GM12874 (cell line): ENCODE measurements around the gene WWOX.

ENCODE experiments used
- TF ChIP-seq, protein P1 (sequence below): IDR thresholded peaks from 2 replicates; pipeline ENCODE4 v1.5.1; 2011; ENCODE audit warnings: low read depth, mild to moderate bottlenecking, control low read depth, low read length, moderate library complexity; ENCODE audit not compliant: insufficient read depth

Gene WWOX

DNA sequence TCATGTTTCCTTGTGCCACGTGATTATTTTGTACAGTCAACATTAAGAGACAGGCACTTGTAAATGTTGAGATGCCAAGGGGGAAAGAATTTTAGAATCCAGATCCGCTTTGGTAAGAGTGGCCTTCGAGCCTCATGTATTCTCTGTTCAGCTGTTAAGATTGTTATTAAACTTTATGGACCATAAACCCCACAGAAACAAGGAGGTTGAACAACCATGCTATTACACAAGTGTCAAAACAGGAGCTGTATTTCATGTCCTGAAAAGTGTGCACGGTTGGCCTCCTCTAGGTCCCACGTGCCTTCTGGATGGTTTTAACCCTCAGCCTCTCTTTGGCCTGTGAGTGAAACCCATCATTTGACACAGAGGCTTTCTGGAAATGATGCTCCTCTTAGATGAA is 809.8 kb downstream of the WWOX start:
- TF ChIP-seq, protein P1, sequence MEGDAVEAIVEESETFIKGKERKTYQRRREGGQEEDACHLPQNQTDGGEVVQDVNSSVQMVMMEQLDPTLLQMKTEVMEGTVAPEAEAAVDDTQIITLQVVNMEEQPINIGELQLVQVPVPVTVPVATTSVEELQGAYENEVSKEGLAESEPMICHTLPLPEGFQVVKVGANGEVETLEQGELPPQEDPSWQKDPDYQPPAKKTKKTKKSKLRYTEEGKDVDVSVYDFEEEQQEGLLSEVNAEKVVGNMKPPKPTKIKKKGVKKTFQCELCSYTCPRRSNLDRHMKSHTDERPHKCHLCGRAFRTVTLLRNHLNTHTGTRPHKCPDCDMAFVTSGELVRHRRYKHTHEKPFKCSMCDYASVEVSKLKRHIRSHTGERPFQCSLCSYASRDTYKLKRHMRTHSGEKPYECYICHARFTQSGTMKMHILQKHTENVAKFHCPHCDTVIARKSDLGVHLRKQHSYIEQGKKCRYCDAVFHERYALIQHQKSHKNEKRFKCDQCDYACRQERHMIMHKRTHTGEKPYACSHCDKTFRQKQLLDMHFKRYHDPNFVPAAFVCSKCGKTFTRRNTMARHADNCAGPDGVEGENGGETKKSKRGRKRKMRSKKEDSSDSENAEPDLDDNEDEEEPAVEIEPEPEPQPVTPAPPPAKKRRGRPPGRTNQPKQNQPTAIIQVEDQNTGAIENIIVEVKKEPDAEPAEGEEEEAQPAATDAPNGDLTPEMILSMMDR: no peak

- TF ChIP-seq, protein P1: no peak
Observed at GRCh38 chr16:78915811-78916345, 816.4 kb downstream of the WWOX start.

DNA sequence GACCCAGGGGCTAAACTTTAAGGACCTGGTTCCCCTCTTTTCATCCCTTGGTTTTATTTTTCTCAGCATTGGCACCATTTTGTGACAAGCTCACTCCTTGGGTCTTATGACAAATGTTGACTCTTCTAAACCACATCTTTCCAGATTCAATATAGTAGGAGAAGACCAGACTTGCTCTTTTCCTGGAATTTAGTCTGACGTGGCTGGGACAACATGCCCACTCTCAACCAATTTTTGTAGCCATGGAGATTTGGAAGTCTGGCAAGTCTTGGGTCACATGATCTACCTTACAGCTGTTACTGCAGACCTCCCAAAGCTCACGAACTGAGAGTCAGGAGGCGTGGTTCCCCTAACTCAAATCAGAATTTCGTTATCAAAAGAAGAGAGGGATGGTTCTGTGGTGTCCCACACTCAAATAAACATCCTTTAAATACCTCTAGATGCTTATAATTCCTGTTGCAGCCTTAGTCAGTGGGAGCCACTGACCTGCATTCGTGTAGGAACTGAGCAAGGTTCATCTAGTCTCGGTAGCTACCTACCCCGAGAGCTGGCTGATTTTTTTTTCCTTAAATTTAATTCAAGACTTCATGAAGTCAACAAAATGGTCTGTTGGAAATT is 817.6 kb downstream of the WWOX start:
- TF ChIP-seq, protein P1: no peak

DNA sequence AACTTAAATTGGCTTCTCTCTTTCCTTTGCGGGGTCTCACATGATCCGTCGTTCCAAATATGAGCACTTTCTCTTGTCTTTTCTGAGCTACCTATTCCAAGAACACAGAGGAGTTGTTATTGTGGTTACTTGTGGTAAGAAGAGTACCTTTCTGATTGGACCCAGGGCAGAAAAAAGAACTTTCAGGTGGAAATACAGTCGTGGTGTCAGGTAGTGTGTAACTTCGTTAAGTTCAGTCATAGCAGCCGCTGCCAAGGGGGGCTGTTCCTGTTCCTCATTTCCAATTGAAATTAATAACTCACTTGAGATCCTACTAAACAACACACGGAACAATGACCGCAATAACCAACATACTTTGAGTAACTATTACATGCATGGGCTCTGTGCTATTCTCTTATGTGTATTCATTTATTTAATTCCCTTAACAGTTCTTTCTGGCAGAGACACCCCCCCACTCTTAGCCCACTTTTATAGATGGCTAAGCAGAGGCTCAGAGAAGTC is 819.4 kb downstream of the WWOX start:
- TF ChIP-seq, protein P1: no peak

DNA sequence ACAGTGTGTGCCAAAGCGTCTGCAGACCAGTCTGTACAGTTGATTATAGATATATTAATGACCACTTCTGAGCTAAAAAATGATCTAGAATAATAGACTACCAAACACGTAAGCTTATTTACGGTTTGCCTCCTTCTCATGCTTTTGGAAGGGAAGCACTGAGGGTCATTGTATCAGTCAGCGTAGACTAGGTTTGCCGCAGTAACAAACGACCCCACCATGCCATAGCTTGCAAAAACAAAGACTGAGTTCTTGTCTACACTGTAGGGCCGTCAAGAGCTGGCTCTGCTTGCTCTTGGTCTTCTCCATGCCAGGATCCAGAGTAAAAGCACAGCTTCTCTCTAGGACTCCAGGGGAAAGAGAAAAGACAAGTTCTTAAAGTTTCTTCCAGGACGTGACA is 820.4 kb downstream of the WWOX start:
- TF ChIP-seq, protein P1: no peak

DNA sequence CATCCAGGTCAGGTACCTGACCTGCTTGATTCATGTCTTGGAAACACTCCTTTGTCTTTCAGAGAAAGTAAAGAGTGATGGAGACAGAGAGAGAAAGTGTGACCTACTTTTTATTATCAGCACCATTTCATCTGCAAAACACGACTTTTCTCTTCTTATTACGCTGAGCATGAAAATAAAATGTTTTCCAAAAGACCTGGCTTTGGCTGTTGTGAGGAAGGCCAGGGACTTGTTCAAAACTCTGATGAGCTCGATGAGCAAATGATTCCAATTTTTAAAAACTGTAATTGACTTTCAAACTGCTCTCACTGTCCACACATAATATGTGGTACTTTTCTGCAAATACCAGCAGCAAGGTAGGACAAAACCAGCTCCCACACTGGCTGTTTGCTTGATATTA is 821.2 kb downstream of the WWOX start:
- TF ChIP-seq, protein P1: no peak

GRCh38 chr16:78925083-78925767 is 825.8 kb downstream of the WWOX start:
- TF ChIP-seq, protein P1: peak; percentile 30; the same call in 1 of the 2 replicates
